Stimulated activated CD8-positive, alpha-beta memory T cell treated with anti-CD3 and anti-CD28 coated beads, Interleukin-4, amount 100 ng/mL, for 24 hours (primary cell): ENCODE results near the gene SERPINB6.
"Not testable (repeated sequence)": the region's sequence is repeated elsewhere in the genome, so short reads cannot be mapped to it uniquely, and the experiment has no call there.

Experiments used
- DNase-seq: peaks from one replicate; pipeline ENCODE4 v3.0.0-alpha.2; 2020; ENCODE audit warnings: low read depth

SERPINB6 gene

GRCh38 chr6:2971420-2972218 is at the start of gene SERPINB6:
Gene SERPINB6, minus strand, starts transcription at chr6:2971567. Its CDS starts 12,235 bp downstream, at chr6:2959332.
- peak; percentile 14 for DNase-seq

GRCh38 chr6:3019749-3020320 is 48.5 kb upstream of the SERPINB6 start:
- DNase-seq: no peak

- DNase-seq: no peak
These were observed 47.7 kb upstream of the SERPINB6 start for GRCh38 chr6:3019065-3019464.

- no peak for DNase-seq
These were observed 45.9 kb upstream of the SERPINB6 start for GRCh38 chr6:3017304-3017703.

- DNase-seq: no peak
These were observed 45.3 kb upstream of the SERPINB6 start for GRCh38 chr6:3016473-3017280.

GRCh38 chr6:3015144-3015543 is 43.8 kb upstream of the SERPINB6 start:
- DNase-seq: no peak

GRCh38 chr6:3014675-3015066 is 43.3 kb upstream of the SERPINB6 start:
- DNase-seq: no peak

- DNase-seq: no peak
These were observed 42.7 kb upstream of the SERPINB6 start for GRCh38 chr6:3013901-3014674.

- DNase-seq: no peak
These were observed 42.1 kb upstream of the SERPINB6 start for GRCh38 chr6:3013486-3013885.

GRCh38 chr6:3011592-3011991 is 40.2 kb upstream of the SERPINB6 start:
- DNase-seq: no peak

GRCh38 chr6:3011158-3011557 is 39.8 kb upstream of the SERPINB6 start:
- no peak for DNase-seq

GRCh38 chr6:3009930-3010329 is 38.6 kb upstream of the SERPINB6 start:
- DNase-seq: no peak

- DNase-seq: not testable (repeated sequence)
These were observed 37.4 kb upstream of the SERPINB6 start for GRCh38 chr6:3008712-3009265.

GRCh38 chr6:3007571-3007970 is 36.2 kb upstream of the SERPINB6 start:
- no peak for DNase-seq

- no peak for DNase-seq
These were observed 35.1 kb upstream of the SERPINB6 start for GRCh38 chr6:3006476-3006875.

GRCh38 chr6:3005874-3006273 is 34.5 kb upstream of the SERPINB6 start:
- DNase-seq: no peak

- no peak for DNase-seq
These were observed 33.7 kb upstream of the SERPINB6 start for GRCh38 chr6:3005077-3005476.

- not testable (repeated sequence) for DNase-seq
These were observed 31.9 kb upstream of the SERPINB6 start for GRCh38 chr6:3003226-3003625.

GRCh38 chr6:3001773-3002293 is 30.5 kb upstream of the SERPINB6 start:
- no peak for DNase-seq

GRCh38 chr6:3001146-3001772 is 29.9 kb upstream of the SERPINB6 start:
- DNase-seq: no peak
